HCT116 (cell line): ENCODE measurements around the gene RALGPS2.

Source experiments
- EZH2 ChIP-seq: fragments of 200-600 bp; sonication (generic); IDR thresholded peaks from 2 replicates; pipeline ENCODE4 v1.6.1; 2017; ENCODE audit warnings: antibody characterized with exemption, mixed run types
- FOSL1 ChIP-seq: IDR thresholded peaks from 2 replicates; pipeline ENCODE4 v1.6.1; 2012; ENCODE audit warnings: low read depth
- POLR2A ChIP-seq: IDR thresholded peaks from 2 replicates; pipeline ENCODE4 v1.7.0; 2011; ENCODE audit warnings: borderline replicate concordance; ENCODE audit not compliant: insufficient read depth, insufficient read length; ENCODE audit errors: extremely low read depth
- POLR2AphosphoS5 ChIP-seq: IDR thresholded peaks from 2 replicates; pipeline ENCODE4 v1.6.1; 2011; ENCODE audit warnings: mild to moderate bottlenecking, low read depth, low read length, moderate library complexity
- YY1 ChIP-seq: IDR thresholded peaks from 2 replicates; pipeline ENCODE4 v1.6.1; 2011; ENCODE audit warnings: low read length, low read depth, moderate library complexity, mild to moderate bottlenecking; ENCODE audit not compliant: insufficient replicate concordance; ENCODE audit errors: extremely low read depth
- TF ChIP-seq, protein P1 (sequence below): IDR thresholded peaks from 2 replicates; pipeline ENCODE4 v1.6.1; 2011; ENCODE audit warnings: mild to moderate bottlenecking, low read length, moderate library complexity; ENCODE audit not compliant: insufficient replicate concordance; ENCODE audit errors: extremely low read depth
- TF ChIP-seq, protein P2 (sequence below), 3 experiments: fragments of 200-600 bp in 1 of 3; sonication (generic) in 1 of 3; IDR thresholded peaks in 2 of 3; conservative IDR thresholded peaks in 1 of 3; 2 replicates each; pipeline ENCODE4 v1.5.1; 2012 to 2017; ENCODE audit warnings: low read depth in 2 of 3, low read length in 2 of 3, antibody characterized with exemption in 1 of 3, borderline replicate concordance in 1 of 3, control low read depth in 1 of 3, mild to moderate bottlenecking in 1 of 3, mixed read lengths in 1 of 3, mixed run types in 1 of 3, moderate library complexity in 1 of 3; ENCODE audit not compliant: insufficient read depth in 1 of 3

DNA sequence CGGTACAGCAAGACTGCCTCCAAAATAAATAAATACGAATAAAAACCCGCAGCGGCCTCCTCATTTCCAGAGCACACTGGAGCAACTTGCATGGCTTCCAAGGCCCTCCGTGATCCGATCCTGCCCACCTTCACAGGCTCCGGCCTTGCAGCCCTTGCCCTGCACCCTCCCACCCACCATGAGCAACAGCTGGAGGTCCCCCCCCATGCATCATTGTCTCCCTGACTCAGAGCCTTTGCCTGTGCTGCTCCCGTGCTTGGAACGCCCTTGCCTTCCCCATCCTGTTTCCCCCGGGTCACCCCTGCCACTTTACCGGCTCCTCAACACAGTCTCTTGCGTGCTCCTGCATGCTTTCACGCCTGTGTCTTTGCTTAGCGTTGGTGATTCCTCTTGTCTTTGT is 216.8 kb downstream of the RALGPS2 start:
- TF ChIP-seq YY1 (no peak), POLR2AphosphoS5 (no peak), EZH2 (no peak), POLR2A (no peak), FOSL1 (no peak)
- TF ChIP-seq, protein P1, sequence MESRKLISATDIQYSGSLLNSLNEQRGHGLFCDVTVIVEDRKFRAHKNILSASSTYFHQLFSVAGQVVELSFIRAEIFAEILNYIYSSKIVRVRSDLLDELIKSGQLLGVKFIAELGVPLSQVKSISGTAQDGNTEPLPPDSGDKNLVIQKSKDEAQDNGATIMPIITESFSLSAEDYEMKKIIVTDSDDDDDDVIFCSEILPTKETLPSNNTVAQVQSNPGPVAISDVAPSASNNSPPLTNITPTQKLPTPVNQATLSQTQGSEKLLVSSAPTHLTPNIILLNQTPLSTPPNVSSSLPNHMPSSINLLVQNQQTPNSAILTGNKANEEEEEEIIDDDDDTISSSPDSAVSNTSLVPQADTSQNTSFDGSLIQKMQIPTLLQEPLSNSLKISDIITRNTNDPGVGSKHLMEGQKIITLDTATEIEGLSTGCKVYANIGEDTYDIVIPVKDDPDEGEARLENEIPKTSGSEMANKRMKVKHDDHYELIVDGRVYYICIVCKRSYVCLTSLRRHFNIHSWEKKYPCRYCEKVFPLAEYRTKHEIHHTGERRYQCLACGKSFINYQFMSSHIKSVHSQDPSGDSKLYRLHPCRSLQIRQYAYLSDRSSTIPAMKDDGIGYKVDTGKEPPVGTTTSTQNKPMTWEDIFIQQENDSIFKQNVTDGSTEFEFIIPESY = no peak
- TF ChIP-seq, protein P2, sequence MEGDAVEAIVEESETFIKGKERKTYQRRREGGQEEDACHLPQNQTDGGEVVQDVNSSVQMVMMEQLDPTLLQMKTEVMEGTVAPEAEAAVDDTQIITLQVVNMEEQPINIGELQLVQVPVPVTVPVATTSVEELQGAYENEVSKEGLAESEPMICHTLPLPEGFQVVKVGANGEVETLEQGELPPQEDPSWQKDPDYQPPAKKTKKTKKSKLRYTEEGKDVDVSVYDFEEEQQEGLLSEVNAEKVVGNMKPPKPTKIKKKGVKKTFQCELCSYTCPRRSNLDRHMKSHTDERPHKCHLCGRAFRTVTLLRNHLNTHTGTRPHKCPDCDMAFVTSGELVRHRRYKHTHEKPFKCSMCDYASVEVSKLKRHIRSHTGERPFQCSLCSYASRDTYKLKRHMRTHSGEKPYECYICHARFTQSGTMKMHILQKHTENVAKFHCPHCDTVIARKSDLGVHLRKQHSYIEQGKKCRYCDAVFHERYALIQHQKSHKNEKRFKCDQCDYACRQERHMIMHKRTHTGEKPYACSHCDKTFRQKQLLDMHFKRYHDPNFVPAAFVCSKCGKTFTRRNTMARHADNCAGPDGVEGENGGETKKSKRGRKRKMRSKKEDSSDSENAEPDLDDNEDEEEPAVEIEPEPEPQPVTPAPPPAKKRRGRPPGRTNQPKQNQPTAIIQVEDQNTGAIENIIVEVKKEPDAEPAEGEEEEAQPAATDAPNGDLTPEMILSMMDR (IDR thresholded peaks at IDR 0.05 in 2 of 3, conservative IDR thresholded peaks at IDR 0.05 in 1 of 3; ENCODE audit: borderline replicate concordance in 1 of 3, insufficient read depth in 1 of 3, low read depth in 2 of 3, low read length in 2 of 3) = no peak
